Thyroid gland (tissue), 4 donors: ENCODE measurements around the gene GNG3.

ENCODE experiments used
- CTCF ChIP-seq, 6 experiments: fragments of 200-600 bp in 3 of 6; fragments of 450-650 bp in 3 of 6; sonication (generic) in 3 of 6; IDR thresholded peaks; one replicate each; pipeline ENCODE4 v1.5.1; 2016 to 2019; ENCODE audit warnings: antibody characterized with exemption in 6 of 6, mild to moderate bottlenecking in 2 of 6, inconsistent platforms in 1 of 6, moderate library complexity in 1 of 6
- POLR2A ChIP-seq, 2 donors: fragments of 450-650 bp; IDR thresholded peaks; one replicate each; pipeline ENCODE4 v1.6.1; 2017; ENCODE audit warnings: antibody characterized with exemption in 2 of 2, mild to moderate bottlenecking in 2 of 2, moderate library complexity in 1 of 2

- TF ChIP-seq POLR2A (IDR thresholded peaks at IDR 0.05) (no peak), CTCF (IDR thresholded peaks at IDR 0.05) (no peak)
Observed at GRCh38 chr11:62755086-62755615, 47.7 kb downstream of the GNG3 start.
